GM23338 (cell line): Measurements from ENCODE around the gene ZNF697. TPM values are rescaled to one million over a fixed set of nuclear protein-coding genes. Genes with fewer than 3 reads are reported as not detected.

Source experiments
- ATAC-seq: fragments of 200-7000 bp; cut with Tn5 transposase; 3 replicates; pipeline ENCODE4 v1.9.1; 2020
- DNase-seq: peaks from one replicate; pipeline ENCODE4 v3.0.0-alpha.2; 2015; ENCODE audit warnings: low spot score
- H2AFZ ChIP-seq: fragments of 200-600 bp; sonication (generic); 2 replicates; pipeline ENCODE4 v1.8.0; 2016; ENCODE audit warnings: antibody characterized with exemption, mild to moderate bottlenecking, moderate library complexity
- H3F3A ChIP-seq: fragments of 200-600 bp; sonication (generic); replicated peaks from 2 replicates; pipeline ENCODE4 v1.8.0; 2017; ENCODE audit warnings: antibody characterized with exemption, mixed run types, low read depth
- H3K27ac ChIP-seq: fragments of 200-600 bp; sonication (generic); 2 replicates; pipeline ENCODE4 v1.6.1; 2016; ENCODE audit warnings: low read depth
- H3K27me3 ChIP-seq: fragments of 200-600 bp; sonication (generic); 2 replicates; pipeline ENCODE4 v1.8.0; 2016; ENCODE audit warnings: mild to moderate bottlenecking, mixed run types, moderate library complexity; ENCODE audit not compliant: insufficient read depth
- H3K36me3 ChIP-seq: fragments of 200-600 bp; sonication (generic); 2 replicates; pipeline ENCODE4 v1.8.0; 2016; ENCODE audit warnings: mild to moderate bottlenecking; ENCODE audit not compliant: insufficient read depth
- H3K4me1 ChIP-seq: fragments of 200-600 bp; sonication (generic); 2 replicates; pipeline ENCODE4 v1.8.0; 2016; ENCODE audit warnings: mild to moderate bottlenecking, moderate library complexity; ENCODE audit not compliant: insufficient read depth
- H3K4me2 ChIP-seq: fragments of 200-600 bp; sonication (generic); 2 replicates; pipeline ENCODE4 v1.7.1; 2017; ENCODE audit warnings: mixed run types
- H3K4me3 ChIP-seq: fragments of 200-600 bp; sonication (generic); 2 replicates; pipeline ENCODE4 v1.6.1; 2016; ENCODE audit warnings: mixed run types
- H3K79me2 ChIP-seq: fragments of 200-600 bp; sonication (generic); replicated peaks from 2 replicates; pipeline ENCODE4 v1.8.0; 2017; ENCODE audit warnings: mild to moderate bottlenecking; ENCODE audit not compliant: insufficient read depth
- H3K9me2 ChIP-seq: fragments of 200-600 bp; sonication (generic); 2 replicates; pipeline ENCODE4 v1.8.0; 2017; ENCODE audit not compliant: insufficient read depth
- H4K20me1 ChIP-seq: fragments of 200-600 bp; sonication (generic); replicated peaks from 2 replicates; pipeline ENCODE4 v1.8.0; 2017; ENCODE audit warnings: mild to moderate bottlenecking; ENCODE audit not compliant: insufficient read depth
- H3K27ac Mint-ChIP-seq: 2 replicates; pipeline ENCODE4 v1.8.0; 2020; ENCODE audit warnings: inconsistent platforms, mild to moderate bottlenecking, moderate library complexity, mixed read lengths
- H3K27me3 Mint-ChIP-seq: 3 replicates; pipeline ENCODE4 v1.8.0; 2022; ENCODE audit warnings: low read depth, mild to moderate bottlenecking, moderate library complexity, mixed read lengths, inconsistent platforms; ENCODE audit not compliant: insufficient read depth, poor library complexity
- H3K36me3 Mint-ChIP-seq: 3 replicates; pipeline ENCODE4 v1.8.0; 2021; ENCODE audit warnings: low read depth, mild to moderate bottlenecking, inconsistent platforms, moderate library complexity, mixed read lengths
- H3K4me1 Mint-ChIP-seq: 3 replicates; pipeline ENCODE4 v1.8.0; 2020; ENCODE audit warnings: mild to moderate bottlenecking, inconsistent platforms, mixed read lengths
- H3K4me3 Mint-ChIP-seq: 3 replicates; pipeline ENCODE4 v1.8.0; 2021; ENCODE audit warnings: moderate library complexity, mild to moderate bottlenecking, inconsistent platforms, mixed read lengths
- H3K9me3 Mint-ChIP-seq: 3 replicates; pipeline ENCODE4 v1.8.0; 2020; ENCODE audit warnings: moderate library complexity, mild to moderate bottlenecking, inconsistent platforms, mixed read lengths
- polyA plus RNA-seq: library from polyadenylated mRNA; unstranded; fragments of >200 nt; fragmentation: Nextera tagmentation; extraction: Ambion mirVana; gene quantifications from 2 replicates; pipeline ENCODE4 v1.2.1, GENCODE V29; 2016
- total RNA-seq: library from RNA; depleted of rRNA; stranded (reverse); fragments of >200 nt; shearing (Covaris generic); gene quantifications from 2 replicates; pipeline ENCODE4 v1.2.3, GENCODE V29; 2014
- TF ChIP-seq, protein P1 (sequence below): IDR thresholded peaks from one replicate; pipeline ENCODE4 v1.6.1; 2018; ENCODE audit warnings: antibody characterized with exemption; ENCODE audit not compliant: unreplicated experiment
- TF ChIP-seq, protein P2 (sequence below): fragments of 250-450 bp; sonication (Bioruptor Pico); IDR thresholded peaks from 2 replicates; pipeline ENCODE4 v1.5.0; 2020; ENCODE audit warnings: mild to moderate bottlenecking, moderate library complexity
- TF ChIP-seq, protein P3 (sequence below): IDR thresholded peaks from 2 replicates; pipeline ENCODE4 v1.6.1; 2016; ENCODE audit warnings: antibody characterized with exemption

Gene ZNF697
- total and polyA plus RNA-seq, 2 experiments from 2014 or later: 5.4 to 32.0 TPM

DNA sequence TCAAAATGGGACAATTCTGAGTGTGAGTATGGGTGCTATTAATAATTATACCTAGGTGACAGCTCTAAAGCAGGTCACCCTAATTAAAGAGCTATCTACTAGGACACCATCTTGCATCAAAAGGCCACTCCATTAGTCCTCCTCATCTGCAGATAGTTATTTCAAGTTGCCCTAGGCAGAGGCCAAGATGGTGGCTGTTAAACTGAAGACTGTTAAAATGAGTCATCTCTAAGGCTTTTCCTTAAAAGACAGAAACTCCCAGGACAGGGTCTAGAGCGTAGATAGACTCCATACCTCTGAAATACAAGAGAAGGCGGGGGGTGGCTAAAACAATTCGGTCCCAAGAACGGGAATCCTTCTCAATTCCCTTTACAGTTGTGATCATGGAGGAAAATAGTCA is 4.5 kb upstream of the ZNF697 start:
- Histone ChIP-seq H3F3A (0 out of 2 replicates have a peak, but pooled peaks cover 4% of the 10 kb centered on the region), H3K4me1 (peaks cover 21% of the 10 kb centered on the region), H3K9me2 (0 out of 2 replicates have a peak, but pooled peaks cover 3% of the 10 kb centered on the region), H3K79me2 (no peaks in the 10 kb centered on the region), H4K20me1 (no peaks in the 10 kb centered on the region), H3K27me3 (no peaks in the 10 kb centered on the region), H3K27ac (no peak overlapping the region), H3K36me3 (no peaks in the 10 kb centered on the region), H3K4me3 (no peak overlapping the region), H3K4me2 (no peak overlapping the region), H2AFZ (no peak overlapping the region)
- Mint-ChIP-seq H3K4me1 (peaks cover 37% of the 10 kb centered on the region), H3K27ac (no peak overlapping the region), H3K27me3 (peaks cover 16% of the 10 kb centered on the region), H3K36me3 (no peaks in the 10 kb centered on the region; the same call in 2 of the 3 replicates), H3K4me3 (no peak overlapping the region), H3K9me3 (no peaks in the 10 kb centered on the region)
- ATAC-seq (no peak), DNase-seq (no peak)
- TF ChIP-seq, protein P1, sequence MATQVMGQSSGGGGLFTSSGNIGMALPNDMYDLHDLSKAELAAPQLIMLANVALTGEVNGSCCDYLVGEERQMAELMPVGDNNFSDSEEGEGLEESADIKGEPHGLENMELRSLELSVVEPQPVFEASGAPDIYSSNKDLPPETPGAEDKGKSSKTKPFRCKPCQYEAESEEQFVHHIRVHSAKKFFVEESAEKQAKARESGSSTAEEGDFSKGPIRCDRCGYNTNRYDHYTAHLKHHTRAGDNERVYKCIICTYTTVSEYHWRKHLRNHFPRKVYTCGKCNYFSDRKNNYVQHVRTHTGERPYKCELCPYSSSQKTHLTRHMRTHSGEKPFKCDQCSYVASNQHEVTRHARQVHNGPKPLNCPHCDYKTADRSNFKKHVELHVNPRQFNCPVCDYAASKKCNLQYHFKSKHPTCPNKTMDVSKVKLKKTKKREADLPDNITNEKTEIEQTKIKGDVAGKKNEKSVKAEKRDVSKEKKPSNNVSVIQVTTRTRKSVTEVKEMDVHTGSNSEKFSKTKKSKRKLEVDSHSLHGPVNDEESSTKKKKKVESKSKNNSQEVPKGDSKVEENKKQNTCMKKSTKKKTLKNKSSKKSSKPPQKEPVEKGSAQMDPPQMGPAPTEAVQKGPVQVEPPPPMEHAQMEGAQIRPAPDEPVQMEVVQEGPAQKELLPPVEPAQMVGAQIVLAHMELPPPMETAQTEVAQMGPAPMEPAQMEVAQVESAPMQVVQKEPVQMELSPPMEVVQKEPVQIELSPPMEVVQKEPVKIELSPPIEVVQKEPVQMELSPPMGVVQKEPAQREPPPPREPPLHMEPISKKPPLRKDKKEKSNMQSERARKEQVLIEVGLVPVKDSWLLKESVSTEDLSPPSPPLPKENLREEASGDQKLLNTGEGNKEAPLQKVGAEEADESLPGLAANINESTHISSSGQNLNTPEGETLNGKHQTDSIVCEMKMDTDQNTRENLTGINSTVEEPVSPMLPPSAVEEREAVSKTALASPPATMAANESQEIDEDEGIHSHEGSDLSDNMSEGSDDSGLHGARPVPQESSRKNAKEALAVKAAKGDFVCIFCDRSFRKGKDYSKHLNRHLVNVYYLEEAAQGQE: no peak
- TF ChIP-seq, protein P2, sequence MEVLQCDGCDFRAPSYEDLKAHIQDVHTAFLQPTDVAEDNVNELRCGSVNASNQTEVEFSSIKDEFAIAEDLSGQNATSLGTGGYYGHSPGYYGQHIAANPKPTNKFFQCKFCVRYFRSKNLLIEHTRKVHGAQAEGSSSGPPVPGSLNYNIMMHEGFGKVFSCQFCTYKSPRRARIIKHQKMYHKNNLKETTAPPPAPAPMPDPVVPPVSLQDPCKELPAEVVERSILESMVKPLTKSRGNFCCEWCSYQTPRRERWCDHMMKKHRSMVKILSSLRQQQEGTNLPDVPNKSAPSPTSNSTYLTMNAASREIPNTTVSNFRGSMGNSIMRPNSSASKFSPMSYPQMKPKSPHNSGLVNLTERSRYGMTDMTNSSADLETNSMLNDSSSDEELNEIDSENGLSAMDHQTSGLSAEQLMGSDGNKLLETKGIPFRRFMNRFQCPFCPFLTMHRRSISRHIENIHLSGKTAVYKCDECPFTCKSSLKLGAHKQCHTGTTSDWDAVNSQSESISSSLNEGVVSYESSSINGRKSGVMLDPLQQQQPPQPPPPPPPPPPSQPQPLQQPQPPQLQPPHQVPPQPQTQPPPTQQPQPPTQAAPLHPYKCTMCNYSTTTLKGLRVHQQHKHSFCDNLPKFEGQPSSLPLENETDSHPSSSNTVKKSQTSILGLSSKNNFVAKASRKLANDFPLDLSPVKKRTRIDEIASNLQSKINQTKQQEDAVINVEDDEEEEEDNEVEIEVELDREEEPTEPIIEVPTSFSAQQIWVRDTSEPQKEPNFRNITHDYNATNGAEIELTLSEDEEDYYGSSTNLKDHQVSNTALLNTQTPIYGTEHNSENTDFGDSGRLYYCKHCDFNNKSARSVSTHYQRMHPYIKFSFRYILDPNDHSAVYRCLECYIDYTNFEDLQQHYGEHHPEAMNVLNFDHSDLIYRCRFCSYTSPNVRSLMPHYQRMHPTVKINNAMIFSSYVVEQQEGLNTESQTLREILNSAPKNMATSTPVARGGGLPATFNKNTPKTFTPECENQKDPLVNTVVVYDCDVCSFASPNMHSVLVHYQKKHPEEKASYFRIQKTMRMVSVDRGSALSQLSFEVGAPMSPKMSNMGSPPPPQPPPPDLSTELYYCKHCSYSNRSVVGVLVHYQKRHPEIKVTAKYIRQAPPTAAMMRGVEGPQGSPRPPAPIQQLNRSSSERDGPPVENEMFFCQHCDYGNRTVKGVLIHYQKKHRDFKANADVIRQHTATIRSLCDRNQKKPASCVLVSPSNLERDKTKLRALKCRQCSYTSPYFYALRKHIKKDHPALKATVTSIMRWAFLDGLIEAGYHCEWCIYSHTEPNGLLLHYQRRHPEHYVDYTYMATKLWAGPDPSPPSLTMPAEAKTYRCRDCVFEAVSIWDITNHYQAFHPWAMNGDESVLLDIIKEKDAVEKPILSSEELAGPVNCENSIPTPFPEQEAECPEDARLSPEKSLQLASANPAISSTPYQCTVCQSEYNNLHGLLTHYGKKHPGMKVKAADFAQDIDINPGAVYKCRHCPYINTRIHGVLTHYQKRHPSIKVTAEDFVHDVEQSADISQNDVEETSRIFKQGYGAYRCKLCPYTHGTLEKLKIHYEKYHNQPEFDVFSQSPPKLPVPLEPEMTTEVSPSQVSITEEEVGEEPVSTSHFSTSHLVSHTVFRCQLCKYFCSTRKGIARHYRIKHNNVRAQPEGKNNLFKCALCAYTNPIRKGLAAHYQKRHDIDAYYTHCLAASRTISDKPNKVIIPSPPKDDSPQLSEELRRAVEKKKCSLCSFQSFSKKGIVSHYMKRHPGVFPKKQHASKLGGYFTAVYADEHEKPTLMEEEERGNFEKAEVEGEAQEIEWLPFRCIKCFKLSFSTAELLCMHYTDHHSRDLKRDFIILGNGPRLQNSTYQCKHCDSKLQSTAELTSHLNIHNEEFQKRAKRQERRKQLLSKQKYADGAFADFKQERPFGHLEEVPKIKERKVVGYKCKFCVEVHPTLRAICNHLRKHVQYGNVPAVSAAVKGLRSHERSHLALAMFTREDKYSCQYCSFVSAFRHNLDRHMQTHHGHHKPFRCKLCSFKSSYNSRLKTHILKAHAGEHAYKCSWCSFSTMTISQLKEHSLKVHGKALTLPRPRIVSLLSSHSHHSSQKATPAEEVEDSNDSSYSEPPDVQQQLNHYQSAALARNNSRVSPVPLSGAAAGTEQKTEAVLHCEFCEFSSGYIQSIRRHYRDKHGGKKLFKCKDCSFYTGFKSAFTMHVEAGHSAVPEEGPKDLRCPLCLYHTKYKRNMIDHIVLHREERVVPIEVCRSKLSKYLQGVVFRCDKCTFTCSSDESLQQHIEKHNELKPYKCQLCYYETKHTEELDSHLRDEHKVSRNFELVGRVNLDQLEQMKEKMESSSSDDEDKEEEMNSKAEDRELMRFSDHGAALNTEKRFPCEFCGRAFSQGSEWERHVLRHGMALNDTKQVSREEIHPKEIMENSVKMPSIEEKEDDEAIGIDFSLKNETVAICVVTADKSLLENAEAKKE (CRISPR knock-in tag): no peak
- TF ChIP-seq, protein P3, sequence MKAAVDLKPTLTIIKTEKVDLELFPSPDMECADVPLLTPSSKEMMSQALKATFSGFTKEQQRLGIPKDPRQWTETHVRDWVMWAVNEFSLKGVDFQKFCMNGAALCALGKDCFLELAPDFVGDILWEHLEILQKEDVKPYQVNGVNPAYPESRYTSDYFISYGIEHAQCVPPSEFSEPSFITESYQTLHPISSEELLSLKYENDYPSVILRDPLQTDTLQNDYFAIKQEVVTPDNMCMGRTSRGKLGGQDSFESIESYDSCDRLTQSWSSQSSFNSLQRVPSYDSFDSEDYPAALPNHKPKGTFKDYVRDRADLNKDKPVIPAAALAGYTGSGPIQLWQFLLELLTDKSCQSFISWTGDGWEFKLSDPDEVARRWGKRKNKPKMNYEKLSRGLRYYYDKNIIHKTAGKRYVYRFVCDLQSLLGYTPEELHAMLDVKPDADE: no peak
